Medulla oblongata (tissue), 1 donor: ENCODE data around the gene COA5.
A peak's percentile ranks its signal among the peaks of the same experiment; 100 is the strongest.

ENCODE experiments used
- DNase-seq: peaks from one replicate; pipeline ENCODE4 v3.0.0-alpha.2; 2015; ENCODE audit errors: extremely low spot score

COA5 gene

GRCh38 chr2:98572211-98572610, 36.1 kb downstream of the COA5 start:
- no peak for DNase-seq

DNA sequence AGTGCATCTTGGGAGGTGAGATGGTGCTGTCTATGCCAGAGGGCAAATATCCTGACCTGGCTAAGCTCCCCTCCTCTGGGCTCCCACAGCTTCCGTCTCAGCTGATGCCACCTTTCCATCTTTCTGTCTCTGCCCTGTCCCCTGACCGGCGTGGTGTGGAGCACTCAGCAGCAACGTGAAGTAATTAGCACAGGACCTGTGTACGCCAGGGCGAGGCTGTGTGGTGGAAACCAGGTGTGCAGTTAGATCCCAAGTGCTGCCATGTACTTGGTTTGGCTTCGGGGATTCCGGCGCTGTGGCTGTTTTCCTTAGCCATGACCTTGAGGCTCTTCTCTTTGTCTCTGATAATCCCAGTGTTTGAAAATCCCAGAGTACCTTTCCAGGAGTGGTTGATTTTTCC, 36.5 kb downstream of the COA5 start:
- no peak for DNase-seq

GRCh38 chr2:98571121-98571701, 37.1 kb downstream of the COA5 start:
- no peak for DNase-seq

GRCh38 chr2:98570356-98570755, 38.0 kb downstream of the COA5 start:
- no peak for DNase-seq

DNA sequence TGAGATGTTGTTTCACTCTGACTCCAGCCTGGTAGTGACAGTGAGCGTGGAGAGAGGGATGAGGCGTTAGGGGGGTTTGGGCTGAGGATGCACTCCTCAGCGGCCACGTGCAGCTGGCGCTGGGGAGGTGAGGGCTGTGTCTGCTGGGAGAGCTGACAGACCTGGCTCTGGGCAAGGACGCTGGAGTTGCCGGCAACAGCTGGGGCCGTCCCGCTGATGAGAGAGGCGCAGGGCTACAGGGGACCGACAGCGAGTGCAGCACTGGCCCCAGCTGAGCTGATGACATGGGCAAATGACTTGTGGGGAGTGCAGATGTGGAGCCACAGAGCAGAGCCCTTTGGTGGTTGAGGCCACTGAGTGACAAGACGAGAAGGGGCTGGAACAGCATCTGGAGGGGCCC, 38.4 kb downstream of the COA5 start:
- no peak for DNase-seq

GRCh38 chr2:98569197-98569793, 39.0 kb downstream of the COA5 start:
- no peak for DNase-seq

GRCh38 chr2:98568161-98568956, 40.0 kb downstream of the COA5 start:
- DNase-seq, result no peak

DNA sequence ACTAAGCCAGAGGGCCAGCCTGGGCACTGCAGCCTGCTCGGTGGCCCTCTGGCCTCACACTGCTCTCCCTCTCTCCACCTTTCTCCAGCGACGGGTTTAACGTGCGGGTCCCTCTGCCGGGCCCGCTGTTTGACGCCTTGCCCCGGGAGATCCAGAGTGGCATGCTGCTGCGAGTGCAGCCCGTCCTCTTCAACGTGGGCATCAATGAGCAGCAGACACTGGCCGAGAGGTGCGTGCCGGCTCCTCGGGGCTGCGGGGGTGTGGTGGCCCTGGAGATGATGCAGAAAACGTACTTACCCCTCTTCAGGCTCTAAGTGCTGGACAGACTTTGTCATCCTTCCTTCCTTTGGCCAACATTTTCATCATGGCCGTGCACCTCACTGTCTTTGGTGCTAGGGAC, 42.4 kb downstream of the COA5 start:
- no peak for DNase-seq

DNA sequence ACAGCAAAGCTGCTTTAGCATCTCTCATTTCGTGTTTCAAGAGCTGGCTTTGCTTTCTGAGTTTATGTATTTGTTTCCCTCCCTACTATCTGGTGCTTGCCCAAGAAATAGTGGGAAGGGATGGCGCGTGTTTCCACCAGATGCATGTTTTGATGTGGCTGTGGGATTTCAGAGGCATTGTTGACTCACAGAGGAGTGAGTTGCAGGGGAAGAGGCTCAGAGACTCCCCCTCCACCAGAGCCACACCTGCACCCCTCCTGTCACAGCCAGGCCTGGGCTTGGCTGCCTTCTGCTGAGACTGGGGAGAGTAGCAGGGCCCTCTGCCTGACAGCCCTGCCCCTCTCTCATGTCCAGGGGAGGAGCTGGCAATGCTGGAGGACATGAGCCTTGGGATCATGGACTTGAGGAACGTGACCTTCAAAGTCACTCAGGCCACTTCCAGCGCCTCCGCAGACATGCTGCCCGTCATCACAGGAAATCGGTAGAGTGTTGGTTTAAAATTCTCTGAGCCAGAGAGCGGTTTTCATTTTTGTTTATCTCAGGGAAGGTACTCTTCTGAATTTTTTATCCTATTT, 42.9 kb downstream of the COA5 start:
- DNase-seq, result no peak

- DNase-seq, result no peak
These were observed 43.7 kb downstream of the COA5 start for GRCh38 chr2:98564541-98565132.

DNA sequence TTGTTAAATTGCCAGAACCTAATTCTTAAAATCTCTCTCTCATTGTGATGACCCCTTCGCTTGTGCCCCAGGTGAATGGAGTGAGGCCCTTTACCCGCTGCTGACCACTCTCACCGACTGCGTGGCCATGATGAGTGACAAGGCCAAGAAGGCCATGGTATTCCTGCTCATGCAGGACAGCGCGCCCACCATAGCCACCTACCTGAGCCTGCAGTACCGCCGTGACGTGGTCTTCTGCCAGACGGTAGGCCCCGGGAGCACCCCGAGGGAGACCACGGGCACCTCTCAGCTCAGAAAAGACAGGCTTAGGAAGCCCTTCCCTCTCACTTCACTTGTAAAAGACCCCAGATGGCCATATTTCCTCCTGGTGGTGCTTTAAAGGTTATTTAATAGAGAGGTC, 44.9 kb downstream of the COA5 start:
- DNase-seq, result no peak

- DNase-seq, result no peak
These were observed 46.2 kb downstream of the COA5 start for GRCh38 chr2:98561902-98562695.

DNA sequence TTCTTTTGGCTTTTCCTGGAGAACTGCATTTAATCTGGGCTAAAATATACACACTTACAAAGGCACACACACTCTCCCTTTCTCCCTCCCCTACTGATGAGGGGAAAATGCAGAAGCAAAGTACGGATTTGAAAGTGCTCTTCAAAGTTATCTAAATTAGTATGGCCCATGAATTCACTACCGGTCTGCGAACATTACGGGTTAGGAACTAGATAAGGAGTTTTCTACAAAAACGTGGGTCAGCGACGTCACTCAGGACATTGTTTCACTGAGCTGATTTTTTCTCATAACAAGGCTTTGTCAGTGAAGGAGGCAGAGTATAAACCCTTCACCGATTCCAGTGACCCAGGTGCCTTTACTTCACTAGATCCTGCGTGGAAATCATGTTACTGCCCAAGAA, 47.3 kb downstream of the COA5 start:
- DNase-seq, result no peak

GRCh38 chr2:98560256-98560771, 48.0 kb downstream of the COA5 start:
- no peak for DNase-seq

DNA sequence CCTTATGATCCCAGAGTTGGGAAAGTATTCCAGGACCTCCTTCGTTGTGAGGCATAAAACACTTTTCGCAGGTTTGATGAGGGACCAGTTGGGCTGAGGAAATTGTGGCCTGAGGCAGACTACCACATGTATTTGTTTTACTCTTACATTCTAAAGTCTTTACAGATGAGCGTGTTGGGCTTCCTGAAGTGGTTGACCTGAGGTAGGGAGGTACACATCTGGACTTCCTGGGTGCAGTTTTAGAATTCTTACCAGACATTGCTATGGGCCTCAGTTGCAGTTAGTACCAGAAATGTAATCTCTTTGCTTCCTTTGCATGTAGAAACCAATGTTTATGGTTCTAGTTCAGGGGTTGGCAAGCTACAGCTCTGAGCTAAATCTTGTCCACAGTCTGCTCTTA, 48.7 kb downstream of the COA5 start:
- no peak for DNase-seq

DNA sequence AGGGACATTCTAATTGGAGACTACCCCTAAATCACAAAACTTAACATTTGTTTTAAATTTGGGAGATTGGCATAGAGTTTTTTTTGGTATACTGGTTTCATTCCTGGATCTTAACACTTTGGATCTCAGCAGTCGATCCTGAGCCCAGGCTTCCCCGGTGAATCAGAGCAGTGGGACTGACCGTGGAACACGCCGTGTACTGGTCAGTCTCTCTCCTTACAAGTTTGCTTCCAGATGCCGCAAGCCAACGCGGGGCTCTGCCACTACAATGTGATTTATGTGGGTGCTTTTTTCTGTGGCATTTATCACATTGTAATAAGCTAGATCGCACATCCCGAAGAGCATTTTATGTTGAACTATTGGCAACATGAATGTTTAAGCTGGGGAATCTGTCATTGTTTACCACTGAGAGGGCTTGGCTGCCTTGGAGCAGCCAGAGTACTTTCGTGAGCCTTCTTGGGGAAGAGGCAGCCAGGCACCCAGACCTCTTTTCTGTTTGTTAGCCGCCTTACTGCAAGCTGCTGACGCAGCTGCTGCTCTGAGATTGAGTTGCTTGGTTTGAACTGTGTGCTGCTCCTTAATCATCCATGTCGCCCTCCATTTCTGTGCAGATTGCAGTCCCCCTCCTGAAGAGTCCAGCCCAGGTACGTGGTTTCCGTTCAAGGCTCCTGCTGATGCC, 49.3 kb downstream of the COA5 start:
- DNase-seq, result no peak

GRCh38 chr2:98556344-98557033, 51.8 kb downstream of the COA5 start:
- DNase-seq, result peak; percentile 17

GRCh38 chr2:98555696-98556095, 52.6 kb downstream of the COA5 start:
- no peak for DNase-seq

GRCh38 chr2:98554116-98554861, 54.0 kb downstream of the COA5 start:
- DNase-seq, result no peak
